ENCODE data around the gene ATP13A3. TPM values are rescaled to one million over a fixed set of nuclear protein-coding genes. Genes with fewer than 3 reads are reported as not detected.

The ATP13A3 gene
- total and polyA plus RNA-seq, 2 donors (not counting 1 experiment from before 2014, with no cell fraction given) = 6.1 to 61.1 TPM

DNA sequence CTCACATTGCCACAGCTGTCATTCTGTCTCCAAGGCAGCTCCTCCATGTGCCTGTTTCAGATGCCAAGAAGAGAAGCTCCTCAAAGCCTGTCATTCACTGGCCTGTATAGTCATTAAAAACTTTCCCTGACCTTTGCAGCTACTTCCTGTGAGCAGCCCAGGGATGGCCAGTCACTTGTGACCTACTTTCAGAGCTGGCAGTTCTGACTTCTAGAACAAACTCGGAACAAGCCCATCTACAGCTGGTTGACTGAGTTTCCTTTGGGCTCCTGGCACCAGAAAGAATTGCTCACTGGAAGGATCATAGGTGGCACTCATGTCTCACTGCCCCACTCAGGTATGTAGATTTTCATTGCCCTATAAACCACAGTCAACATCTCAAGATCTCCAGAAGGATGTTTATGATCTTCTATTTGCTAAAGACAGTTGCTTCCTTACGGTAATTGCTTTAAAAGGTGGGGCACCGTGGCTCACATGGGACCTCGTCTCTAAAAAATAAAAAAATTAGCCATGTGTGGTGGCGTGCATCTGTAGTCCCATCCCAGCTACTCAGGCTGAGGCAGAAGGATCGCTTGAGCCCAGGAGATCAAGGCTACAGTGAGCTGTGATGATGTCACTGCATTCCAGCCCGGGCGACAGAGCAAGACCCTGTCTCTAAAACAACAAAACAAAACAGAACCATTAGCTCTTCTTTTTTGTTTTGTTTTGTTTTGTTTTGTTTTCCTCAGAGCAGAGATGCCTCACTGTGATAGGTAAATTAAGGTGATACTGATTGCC is 11.2 kb upstream of the ATP13A3 start:
- CTCF ChIA-PET = interaction anchor here (0.7 to 1.8 kb wide), 6 partner anchors 14 to 787 kb away, joined by 3 to 10 read pairs (median 4); no protein-coding TSS in a partner anchor
- peaks cover 0 to 4% (median 0%) of the 10 kb centered on the region in 3 donors for H3K9me3 ChIP-seq (ENCODE audit: control extremely low read depth in 1 of 3, control insufficient read depth in 2 of 3, insufficient read depth in 1 of 3, low read length in 2 of 3)
- ATAC-seq (ENCODE audit: low read depth) = peak; percentile 43
- no peak overlapping the region for H2AFZ ChIP-seq (ENCODE audit: insufficient read depth, low read depth, low read length, poor library complexity, severe bottlenecking)
- POLR2A ChIA-PET = no interaction called here
- no peak for DNase-seq
- Mint-ChIP-seq H3K4me3 (no peak overlapping the region), H3K27me3 (no peaks in the 10 kb centered on the region), H3K27ac (no peak overlapping the region), H3K9me3 (ENCODE audit: insufficient read depth) (no peaks in the 10 kb centered on the region), H3K4me1 (peaks cover 18% of the 10 kb centered on the region)
- H4K20me1 ChIP-seq (ENCODE audit: control insufficient read depth, insufficient read depth, low read length, poor library complexity, severe bottlenecking) = no peaks in the 10 kb centered on the region
- H3K4me1 ChIP-seq (ENCODE audit: control insufficient read depth in 2 of 2, insufficient read depth in 2 of 2, low read length in 2 of 2) = peaks cover 5 to 20% of the 10 kb centered on the region in 2 donors
- H3K27ac ChIP-seq (ENCODE audit: low read length in 2 of 2) = no peak overlapping the region
- intact Hi-C loops (cut with micrococcal nuclease) = no loop called here
- 72% methylated on average over 6 of the region's 8 CpGs for WGBS (ENCODE audit: insufficient coverage)
- no peak overlapping the region for H3K4me3 ChIP-seq (ENCODE audit: control extremely low read depth in 1 of 5, extremely low read depth in 1 of 5, insufficient read depth in 1 of 5, low read depth in 2 of 5, low read length in 4 of 5)
- H3K9ac ChIP-seq (ENCODE audit: low read length) = no peak overlapping the region
- no peak for TF ChIP-seq EZH2 (IDR thresholded peaks at IDR 0.05; ENCODE audit: borderline replicate concordance, insufficient read depth, low read depth, low read length, poor library complexity, severe bottlenecking)
- TF ChIP-seq, protein P1, sequence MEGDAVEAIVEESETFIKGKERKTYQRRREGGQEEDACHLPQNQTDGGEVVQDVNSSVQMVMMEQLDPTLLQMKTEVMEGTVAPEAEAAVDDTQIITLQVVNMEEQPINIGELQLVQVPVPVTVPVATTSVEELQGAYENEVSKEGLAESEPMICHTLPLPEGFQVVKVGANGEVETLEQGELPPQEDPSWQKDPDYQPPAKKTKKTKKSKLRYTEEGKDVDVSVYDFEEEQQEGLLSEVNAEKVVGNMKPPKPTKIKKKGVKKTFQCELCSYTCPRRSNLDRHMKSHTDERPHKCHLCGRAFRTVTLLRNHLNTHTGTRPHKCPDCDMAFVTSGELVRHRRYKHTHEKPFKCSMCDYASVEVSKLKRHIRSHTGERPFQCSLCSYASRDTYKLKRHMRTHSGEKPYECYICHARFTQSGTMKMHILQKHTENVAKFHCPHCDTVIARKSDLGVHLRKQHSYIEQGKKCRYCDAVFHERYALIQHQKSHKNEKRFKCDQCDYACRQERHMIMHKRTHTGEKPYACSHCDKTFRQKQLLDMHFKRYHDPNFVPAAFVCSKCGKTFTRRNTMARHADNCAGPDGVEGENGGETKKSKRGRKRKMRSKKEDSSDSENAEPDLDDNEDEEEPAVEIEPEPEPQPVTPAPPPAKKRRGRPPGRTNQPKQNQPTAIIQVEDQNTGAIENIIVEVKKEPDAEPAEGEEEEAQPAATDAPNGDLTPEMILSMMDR (IDR thresholded peaks at IDR 0.05) = no peak
- no peaks in the 10 kb centered on the region for H3K27me3 ChIP-seq (replicated peaks in 1 of 4; ENCODE audit: control extremely low read depth in 1 of 4, control insufficient read depth in 3 of 4, insufficient read depth in 4 of 4, low read length in 3 of 4)
- no peak overlapping the region for H3K4me2 ChIP-seq (replicated peaks; ENCODE audit: low read depth, low read length, poor library complexity, severe bottlenecking)
- H3K36me3 ChIP-seq (replicated peaks in 1 of 2; ENCODE audit: control extremely low read depth in 1 of 2, control insufficient read depth in 1 of 2, extremely low read depth in 1 of 2, insufficient read depth in 2 of 2, low read length in 1 of 2) = no peaks in the 10 kb centered on the region
- H3K79me2 ChIP-seq (ENCODE audit: control insufficient read depth, insufficient read depth, low read length) = no peaks in the 10 kb centered on the region

DNA sequence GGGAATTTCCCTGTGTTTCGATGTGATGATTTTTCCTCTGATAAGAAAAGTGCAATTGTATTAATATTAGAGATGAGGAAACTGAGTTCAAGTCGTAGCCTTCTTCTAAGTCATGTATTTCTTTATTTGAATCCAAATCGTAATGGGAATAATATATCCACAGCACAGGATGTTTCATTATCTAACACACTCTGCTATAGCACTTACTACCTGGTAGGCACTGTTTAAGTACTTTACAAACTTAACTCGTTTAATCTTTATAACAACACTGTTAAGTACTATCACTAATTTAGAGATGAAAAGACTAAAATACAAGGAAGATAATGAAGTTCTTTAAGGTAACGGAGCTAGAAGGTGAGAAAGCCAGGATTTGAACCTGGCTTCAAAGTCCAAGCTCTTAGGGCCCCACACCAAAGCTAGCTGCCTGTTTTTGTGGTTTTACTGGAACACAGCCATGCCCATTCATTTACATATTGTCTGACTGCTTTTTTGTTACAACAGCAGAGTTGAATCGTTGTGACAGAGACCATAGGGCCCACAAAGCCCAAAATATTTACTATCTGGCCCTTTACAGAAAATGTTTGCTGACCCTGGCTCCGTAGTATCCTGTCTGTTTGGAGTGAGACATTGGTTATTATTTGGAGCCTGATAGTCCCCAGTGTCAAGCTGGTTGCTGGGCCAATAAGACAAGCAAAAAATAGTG is 9.6 kb upstream of the ATP13A3 start:
- no peaks in the 10 kb centered on the region for H3K36me3 ChIP-seq (replicated peaks in 1 of 2; ENCODE audit: control extremely low read depth in 1 of 2, control insufficient read depth in 1 of 2, extremely low read depth in 1 of 2, insufficient read depth in 2 of 2, low read length in 1 of 2)
- H3K9me3 ChIP-seq (ENCODE audit: control extremely low read depth in 1 of 3, control insufficient read depth in 2 of 3, insufficient read depth in 1 of 3, low read length in 2 of 3) = no peaks in the 10 kb centered on the region
- no peak overlapping the region for H3K27ac ChIP-seq (ENCODE audit: low read length in 2 of 2)
- no peak overlapping the region for H3K4me3 ChIP-seq (ENCODE audit: control extremely low read depth in 1 of 5, extremely low read depth in 1 of 5, insufficient read depth in 1 of 5, low read depth in 2 of 5, low read length in 4 of 5)
- H3K27ac Mint-ChIP-seq = peak overlapping the region; percentile 4
- no peak overlapping the region for H3K9ac ChIP-seq (ENCODE audit: low read length)
- CTCF ChIA-PET = interaction anchor here (0.9 kb wide), 1 partner anchor 24 kb away, joined by 4 read pairs; no protein-coding TSS in a partner anchor
- no peaks in the 10 kb centered on the region for H3K27me3 Mint-ChIP-seq
- WGBS (ENCODE audit: insufficient coverage) = no CpG with 5 or more reads among the region's 7 CpGs
- peaks cover 13 to 31% of the 10 kb centered on the region in 2 donors for H3K4me1 ChIP-seq (ENCODE audit: control insufficient read depth in 2 of 2, insufficient read depth in 2 of 2, low read length in 2 of 2)
- no peak for ATAC-seq (ENCODE audit: low read depth)
- no peak for TF ChIP-seq EZH2 (IDR thresholded peaks at IDR 0.05; ENCODE audit: borderline replicate concordance, insufficient read depth, low read depth, low read length, poor library complexity, severe bottlenecking)
- TF ChIP-seq, protein P1 (IDR thresholded peaks at IDR 0.05) = no peak
- peak overlapping the region; percentile 13 for H3K4me3 Mint-ChIP-seq
- H4K20me1 ChIP-seq (ENCODE audit: control insufficient read depth, insufficient read depth, low read length, poor library complexity, severe bottlenecking) = no peaks in the 10 kb centered on the region
- intact Hi-C loops (cut with micrococcal nuclease) = no loop called here
- H2AFZ ChIP-seq (ENCODE audit: insufficient read depth, low read depth, low read length, poor library complexity, severe bottlenecking) = no peak overlapping the region
- POLR2A ChIA-PET = no interaction called here
- H3K79me2 ChIP-seq (ENCODE audit: control insufficient read depth, insufficient read depth, low read length) = no peaks in the 10 kb centered on the region
- no peak for DNase-seq
- H3K27me3 ChIP-seq (replicated peaks in 1 of 4; ENCODE audit: control extremely low read depth in 1 of 4, control insufficient read depth in 3 of 4, insufficient read depth in 4 of 4, low read length in 3 of 4) = no peaks in the 10 kb centered on the region
- H3K9me3 Mint-ChIP-seq (ENCODE audit: insufficient read depth) = no peaks in the 10 kb centered on the region
- no peak overlapping the region for H3K4me2 ChIP-seq (replicated peaks; ENCODE audit: low read depth, low read length, poor library complexity, severe bottlenecking)
- H3K4me1 Mint-ChIP-seq = peaks cover 24% of the 10 kb centered on the region

Data from B cell (primary cell).